Activated gamma-delta T cell (primary cell): Measurements from ENCODE around the gene HGF.

Source experiments
- DNase-seq: peaks from one replicate; lab custom pipeline; 2025; lab: John Stamatoyannopoulos, UW

The HGF gene

GRCh38 chr7:81719865-81720264, 50.0 kb downstream of the HGF start:
- DNase-seq, result no peak

- DNase-seq, result no peak
Observed at GRCh38 chr7:81715984-81716588, 53.8 kb downstream of the HGF start.

GRCh38 chr7:81714306-81714705, 55.5 kb downstream of the HGF start:
- DNase-seq, result no peak

GRCh38 chr7:81710751-81711150, 59.1 kb downstream of the HGF start:
- no peak for DNase-seq

GRCh38 chr7:81709836-81710235, 60.0 kb downstream of the HGF start:
- DNase-seq, result no peak

- no peak for DNase-seq
Observed at GRCh38 chr7:81707966-81708365, 61.9 kb downstream of the HGF start.

GRCh38 chr7:81707196-81707595, 62.7 kb downstream of the HGF start:
- DNase-seq, result no peak

GRCh38 chr7:81705206-81705605, 64.6 kb downstream of the HGF start:
- DNase-seq, result no peak

GRCh38 chr7:81704595-81704994, 65.3 kb downstream of the HGF start:
- DNase-seq, result no peak

GRCh38 chr7:81698965-81699364, 70.9 kb downstream of the HGF start:
- no peak for DNase-seq

- DNase-seq, result no peak
Observed at GRCh38 chr7:81694711-81695110, 75.1 kb downstream of the HGF start.

- no peak for DNase-seq
Observed at GRCh38 chr7:81693894-81694293, 76.0 kb downstream of the HGF start.

GRCh38 chr7:81693080-81693479, 76.8 kb downstream of the HGF start:
- DNase-seq, result no peak

- DNase-seq, result no peak
Observed at GRCh38 chr7:81692146-81692905, 77.5 kb downstream of the HGF start.

- DNase-seq, result no peak
Observed at GRCh38 chr7:81691199-81691821, 78.5 kb downstream of the HGF start.

GRCh38 chr7:81690688-81691087, 79.2 kb downstream of the HGF start:
- DNase-seq, result no peak

- DNase-seq, result no peak
Observed at GRCh38 chr7:81690251-81690650, 79.6 kb downstream of the HGF start.

GRCh38 chr7:81688622-81689411, 81.0 kb downstream of the HGF start:
- no peak for DNase-seq

GRCh38 chr7:81687062-81687461, 82.8 kb downstream of the HGF start:
- DNase-seq, result no peak

- DNase-seq, result no peak
Observed at GRCh38 chr7:81685270-81685868, 84.5 kb downstream of the HGF start.

- DNase-seq, result no peak
Observed at GRCh38 chr7:81684514-81685269, 85.2 kb downstream of the HGF start.
